T-helper 22 cell (primary cell): ENCODE measurements around the gene AHRR.
A peak's percentile ranks its signal among the peaks of the same experiment; 100 is the strongest.
"Not testable (repeated sequence)": the region's sequence is repeated elsewhere in the genome, so short reads cannot be mapped to it uniquely, and the experiment has no call there.

Experiments
- DNase-seq: peaks from one replicate; pipeline ENCODE4 v3.0.0-alpha.2; 2020; ENCODE audit warnings: low read depth

Gene AHRR

DNA sequence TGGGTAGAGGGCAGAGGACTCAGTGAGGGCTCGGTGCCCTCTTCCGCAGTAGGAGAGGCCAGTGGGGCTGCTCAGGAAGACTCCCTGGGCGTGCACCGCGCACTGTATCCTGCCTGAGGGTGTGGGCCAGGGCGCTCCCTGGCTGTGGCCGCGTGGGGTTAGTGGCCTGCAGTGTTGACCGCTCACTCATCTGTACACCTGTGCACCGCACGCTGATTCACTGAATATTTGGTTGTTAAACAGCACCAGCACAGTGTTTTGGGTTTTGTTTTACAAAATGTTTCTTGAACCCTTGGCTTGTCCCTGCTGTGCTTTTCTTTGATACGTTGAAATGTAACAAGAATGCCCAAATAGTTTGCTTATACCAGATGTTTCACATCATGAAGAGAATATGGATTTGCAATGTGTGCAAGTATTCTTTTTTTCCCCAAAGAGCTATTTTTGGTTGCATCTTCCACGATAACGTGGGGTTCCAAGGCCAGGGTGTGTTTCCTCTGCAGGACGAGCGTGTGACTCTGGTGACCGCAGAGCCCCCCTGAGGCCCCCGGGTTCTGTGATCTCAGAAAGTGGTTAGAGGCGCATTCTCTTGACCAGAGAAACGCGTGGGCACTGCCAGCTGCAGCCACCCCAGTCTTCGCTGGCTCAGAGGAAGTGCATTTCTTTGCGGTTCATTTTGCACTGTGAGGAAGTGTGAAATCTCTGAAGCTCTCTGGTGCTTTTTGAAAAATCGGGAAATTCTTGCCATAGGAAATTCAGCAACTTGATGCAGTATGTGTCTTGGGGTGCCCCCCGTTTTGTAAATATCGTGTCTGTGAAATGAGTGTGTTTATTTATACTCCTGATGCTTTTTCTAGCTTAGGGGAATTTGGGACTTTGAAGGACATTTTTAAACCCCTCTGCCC lies 46.9 kb downstream of the AHRR start:
- DNase-seq: no peak

DNA sequence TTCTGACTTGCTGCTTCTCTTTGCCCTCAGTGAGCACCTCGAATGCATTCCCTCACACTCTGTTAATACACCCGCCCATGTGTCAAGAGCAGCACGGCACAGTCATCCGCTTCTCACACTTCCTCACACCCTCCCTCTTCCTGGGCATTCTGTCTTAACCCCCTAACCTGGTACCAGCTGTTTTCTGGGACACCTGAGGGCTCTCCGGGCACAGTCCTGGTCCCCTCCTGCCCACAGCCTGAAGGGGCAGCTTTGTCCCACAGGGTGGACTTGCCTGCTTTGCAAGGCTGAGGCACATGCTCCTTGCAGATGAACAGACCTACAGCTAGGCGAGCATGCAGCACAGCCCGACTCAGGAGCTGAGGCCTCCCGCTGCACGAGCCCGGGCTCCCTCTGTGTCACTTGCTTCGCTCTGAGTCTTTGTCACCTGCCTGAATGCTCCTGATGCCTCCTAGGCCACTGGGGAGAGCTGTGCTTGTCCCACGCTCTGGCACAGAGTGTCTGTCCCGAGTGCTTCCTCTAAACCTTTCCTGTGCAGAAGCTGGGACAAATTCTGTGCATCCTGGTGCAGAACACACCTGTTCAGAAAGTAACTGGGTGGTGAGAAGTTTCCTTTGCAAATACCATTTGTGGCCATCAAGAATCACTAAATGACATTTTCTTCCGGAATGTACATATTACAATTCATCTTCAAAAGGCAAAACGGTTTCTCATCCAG lies 47.8 kb downstream of the AHRR start:
- DNase-seq: no peak

DNA sequence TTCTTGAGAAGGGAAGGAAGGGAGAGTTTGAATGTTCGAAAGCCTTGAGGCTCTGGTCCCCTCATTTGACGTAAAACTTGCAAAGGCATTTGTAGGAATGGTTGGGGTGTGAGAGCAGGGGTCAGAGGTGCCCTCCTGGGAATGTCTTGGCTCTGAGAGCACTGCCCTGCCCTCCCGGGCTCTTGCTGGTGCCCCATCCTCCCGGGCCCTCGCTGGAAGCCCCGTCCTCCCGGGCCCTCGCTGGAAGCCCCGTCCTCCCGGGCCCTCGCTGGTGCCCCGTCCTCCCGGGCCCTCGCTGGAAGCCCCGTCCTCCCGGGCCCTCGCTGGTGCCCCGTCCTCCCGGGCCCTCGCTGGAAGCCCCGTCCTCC lies 48.3 kb downstream of the AHRR start:
- DNase-seq: not testable (repeated sequence)

DNA sequence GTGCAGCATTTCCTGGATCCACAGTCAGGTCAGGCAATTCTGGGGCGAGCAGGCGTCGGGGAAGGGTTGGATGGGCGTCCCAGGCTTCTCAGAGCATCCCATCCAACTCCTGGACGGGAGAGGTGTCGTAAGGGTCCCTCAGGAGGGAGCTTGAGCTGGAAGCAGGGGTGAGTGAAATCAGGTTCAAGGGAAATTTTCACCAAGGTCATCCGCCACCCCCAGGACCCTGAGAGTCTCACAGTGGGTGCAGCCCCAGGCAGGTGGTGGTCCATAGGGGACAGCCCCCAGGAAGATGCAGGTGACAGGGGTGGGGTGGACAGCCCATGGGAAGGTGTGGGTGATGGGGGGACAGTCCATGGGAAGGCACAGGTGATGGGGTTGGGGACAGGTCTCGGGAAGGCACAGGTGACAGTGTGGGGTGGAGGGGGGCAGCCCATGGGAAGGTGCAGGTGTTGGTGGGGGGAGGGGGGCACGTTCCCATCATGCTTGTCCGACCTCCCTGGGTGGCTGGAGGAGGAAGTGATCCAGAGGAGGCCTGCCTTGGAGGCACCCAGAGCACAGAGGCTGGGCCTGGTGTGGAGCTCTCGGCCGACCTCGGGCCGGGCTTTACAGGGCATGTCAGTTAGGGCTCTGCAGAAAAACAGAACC lies 48.9 kb downstream of the AHRR start:
- DNase-seq: no peak

DNA sequence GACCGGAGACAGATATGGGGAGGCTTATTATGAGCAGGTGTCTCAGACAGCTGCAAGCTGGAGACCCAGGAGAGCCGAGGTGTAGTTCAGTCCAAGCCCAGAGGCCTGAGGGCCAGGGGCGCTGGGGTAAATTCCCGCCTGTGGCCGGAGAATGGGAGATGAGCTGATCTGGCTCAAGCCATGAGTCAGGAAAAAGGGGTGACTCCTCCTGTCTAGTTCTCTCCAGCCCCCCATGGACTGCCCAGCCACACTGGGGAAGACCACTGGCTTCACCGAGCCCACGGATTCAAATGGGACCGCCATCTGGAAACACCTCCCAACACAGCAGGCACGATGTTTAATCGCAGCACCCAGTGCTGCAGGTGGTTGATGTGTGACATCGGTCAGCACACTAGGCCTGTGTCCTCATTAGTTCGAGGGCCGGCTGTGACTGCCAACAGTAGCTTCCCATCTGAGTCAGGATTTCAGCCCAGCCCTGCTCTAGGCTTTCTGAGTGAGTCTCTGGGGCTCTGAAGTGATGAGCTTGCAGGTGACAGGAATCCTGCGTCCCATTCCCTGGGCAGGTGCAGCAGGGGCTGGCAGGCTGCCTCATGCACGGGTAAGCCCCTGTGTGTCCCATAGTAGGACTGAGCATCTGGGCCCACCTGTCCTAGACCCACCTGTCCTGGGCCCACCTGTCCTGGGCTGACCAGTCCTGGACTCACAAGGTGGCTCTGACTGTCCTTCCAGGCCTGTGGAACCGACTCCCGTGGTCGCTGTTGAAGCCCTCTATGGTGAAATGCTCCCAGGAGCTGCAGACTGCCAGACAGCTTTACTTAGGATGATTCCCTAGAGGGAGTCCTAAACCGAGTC lies 49.7 kb downstream of the AHRR start:
- no peak for DNase-seq

DNA sequence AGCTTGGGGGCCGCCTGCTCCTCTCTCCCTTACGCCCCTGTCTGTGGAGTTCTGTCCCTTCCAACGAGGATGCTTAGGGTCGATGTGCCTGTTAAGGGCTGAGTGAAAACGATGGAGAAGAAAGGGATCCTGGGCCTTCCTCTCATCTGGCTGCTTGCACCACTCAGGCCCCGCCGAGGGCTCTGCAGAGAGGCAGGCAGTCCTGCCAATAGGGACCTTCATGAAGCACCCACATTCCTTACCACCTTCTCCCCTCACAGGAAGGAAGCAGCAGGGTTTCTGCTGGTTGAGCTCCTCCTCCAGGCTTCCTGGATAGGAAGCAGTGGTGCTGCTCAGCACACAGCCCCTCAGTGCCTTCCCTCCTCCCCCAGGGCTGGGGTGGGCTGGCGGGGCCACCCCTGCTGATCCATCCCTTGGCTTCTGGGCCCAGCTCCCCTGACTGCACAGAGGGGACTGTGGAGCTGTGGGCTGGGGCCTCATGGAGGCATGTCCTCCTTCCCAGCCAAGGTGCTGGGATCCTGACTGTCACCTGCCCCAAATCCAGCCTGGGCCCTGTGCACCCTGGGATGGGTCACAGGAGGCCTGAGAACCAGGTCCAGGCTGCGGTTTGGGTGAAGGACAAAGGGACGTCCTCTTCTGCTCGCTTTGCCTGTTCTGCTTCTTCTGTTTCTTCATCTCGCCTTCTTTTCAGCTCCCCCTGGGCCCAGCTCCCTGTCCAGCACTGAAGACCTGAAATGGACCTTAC lies 50.5 kb downstream of the AHRR start:
- DNase-seq: no peak

DNA sequence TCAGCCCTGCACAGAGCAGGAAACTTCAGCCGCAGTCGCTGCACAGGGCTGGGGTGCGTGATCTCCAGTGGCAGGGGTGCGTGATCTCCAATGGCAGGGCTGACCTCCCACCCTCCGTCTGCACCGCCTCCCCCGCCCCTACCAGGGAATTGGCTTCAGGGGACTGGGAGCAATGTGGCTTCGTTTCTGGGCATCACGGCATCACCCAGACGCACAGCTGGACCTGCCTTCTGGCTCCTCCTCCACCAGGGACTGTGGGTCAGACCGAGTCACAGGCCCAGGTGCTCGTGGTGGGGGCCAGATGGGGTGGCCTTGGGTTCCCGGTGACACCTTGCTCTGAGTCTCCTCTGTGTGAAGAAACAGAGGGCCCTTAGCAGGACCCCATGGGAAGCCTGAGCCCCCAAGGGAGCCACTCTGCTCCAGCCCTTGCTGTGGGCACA lies 51.1 kb downstream of the AHRR start:
- no peak for DNase-seq

DNA sequence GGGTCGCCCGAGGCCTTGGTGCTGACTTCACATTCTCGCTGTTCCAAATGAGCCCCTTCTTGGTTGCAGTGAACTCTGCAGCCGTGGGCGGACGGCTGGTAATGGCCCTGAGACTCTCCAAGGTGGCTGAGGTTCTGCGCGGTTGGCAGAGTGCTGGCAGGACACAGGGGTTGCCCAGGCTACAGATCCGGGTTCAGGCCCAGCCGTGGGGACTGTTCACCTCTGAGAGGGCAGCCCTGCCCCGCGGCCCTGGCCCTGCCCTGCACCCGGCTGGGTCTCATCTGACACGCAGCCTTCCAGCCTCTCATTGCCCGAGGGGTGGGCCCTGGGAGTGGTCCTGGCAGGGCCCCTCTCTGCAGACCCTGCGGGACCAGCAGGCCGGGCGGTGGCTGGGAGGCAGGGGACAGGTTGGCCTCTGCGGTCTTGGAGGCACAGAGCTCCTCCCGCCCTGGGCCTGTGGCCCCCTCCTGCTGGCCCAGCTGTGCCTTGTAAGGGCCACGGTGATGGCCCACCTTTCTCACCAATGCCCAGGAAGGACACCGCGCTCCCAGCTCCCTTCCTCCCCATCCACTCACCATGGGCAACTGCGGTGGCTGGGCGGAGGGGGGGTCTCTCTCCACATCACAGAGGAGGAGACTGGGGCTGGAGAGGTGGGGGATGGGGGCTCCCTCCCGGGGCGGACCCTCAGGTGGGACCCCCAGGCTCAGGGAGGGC lies 51.6 kb downstream of the AHRR start:
- DNase-seq: no peak

DNA sequence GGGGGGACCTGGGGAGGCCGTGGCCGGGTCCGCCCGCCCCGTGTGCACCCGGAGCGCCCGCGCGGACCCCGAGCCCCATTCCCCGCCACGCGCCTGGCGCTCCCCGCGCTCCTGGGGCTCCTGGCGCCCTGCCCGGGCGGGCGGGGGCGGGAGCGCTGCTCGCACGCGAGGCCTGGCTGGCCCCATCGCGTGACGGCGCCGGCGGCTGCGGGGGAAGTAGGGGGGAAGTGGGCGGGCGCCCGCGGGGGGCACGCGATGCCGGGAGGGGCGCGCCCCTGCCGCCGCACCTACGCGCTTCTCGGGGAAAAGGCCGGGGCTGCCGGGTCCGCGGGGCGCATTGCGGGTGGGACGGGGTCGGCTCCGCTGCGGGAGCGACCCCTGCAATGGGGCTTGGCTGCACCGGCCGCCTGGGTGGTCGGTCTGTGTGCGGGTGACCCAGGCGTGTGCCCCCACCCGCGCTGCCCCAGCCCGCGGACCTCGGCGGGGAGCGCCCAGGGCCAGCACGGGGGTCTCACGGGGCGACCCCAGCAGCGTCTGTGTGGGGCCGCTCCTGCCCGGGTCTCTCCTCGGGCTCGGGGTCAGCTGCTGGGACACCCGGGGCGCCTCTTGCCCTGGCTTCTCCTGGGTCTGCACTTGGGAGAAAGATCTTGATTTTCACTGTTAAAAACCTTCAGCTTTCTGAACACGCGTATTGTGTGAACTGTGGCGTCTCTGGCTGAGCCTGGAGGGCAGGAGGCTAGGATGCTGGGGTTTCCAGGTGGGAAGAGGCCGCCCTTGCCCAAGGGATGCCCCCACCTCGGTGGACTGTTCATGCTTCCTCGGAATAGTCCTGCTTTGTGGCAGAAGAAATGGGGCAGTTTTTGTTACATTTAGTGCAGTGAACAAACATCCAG lies 52.4 kb downstream of the AHRR start:
- peak; percentile 43 for DNase-seq

DNA sequence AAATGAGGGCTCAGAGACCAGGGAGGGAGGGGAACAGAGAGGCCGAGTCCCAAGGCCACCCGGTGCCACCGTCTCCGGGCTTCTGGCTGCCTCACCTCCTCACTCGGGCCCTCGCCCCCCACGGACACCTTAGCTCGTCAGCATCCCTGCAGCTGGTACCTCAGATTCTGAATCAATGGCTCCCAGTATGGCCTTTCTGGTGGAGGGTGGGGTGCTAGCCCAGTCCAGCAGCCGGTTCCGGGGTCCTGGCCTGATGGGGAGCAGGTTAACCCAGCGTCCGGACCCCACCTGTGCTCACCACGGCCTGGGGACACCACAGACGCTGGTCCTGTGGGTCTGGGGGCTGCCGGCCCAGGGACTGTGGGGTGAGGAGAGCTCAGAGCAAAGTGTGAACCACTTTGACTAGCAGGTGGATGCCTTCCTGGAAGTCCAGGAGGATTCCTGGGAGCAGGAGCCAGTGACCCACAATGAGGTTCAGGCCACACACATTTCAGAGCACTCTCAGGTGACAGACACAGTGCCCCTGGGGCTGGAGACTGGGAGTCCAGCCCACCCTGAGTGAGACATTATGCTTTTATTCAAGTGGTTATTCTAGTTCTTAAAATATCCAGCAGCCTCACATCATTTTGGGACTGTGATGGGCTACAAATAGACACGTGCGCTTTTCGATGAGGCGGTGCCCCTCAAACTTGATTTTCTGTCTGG lies 53.3 kb downstream of the AHRR start:
- no peak for DNase-seq

DNA sequence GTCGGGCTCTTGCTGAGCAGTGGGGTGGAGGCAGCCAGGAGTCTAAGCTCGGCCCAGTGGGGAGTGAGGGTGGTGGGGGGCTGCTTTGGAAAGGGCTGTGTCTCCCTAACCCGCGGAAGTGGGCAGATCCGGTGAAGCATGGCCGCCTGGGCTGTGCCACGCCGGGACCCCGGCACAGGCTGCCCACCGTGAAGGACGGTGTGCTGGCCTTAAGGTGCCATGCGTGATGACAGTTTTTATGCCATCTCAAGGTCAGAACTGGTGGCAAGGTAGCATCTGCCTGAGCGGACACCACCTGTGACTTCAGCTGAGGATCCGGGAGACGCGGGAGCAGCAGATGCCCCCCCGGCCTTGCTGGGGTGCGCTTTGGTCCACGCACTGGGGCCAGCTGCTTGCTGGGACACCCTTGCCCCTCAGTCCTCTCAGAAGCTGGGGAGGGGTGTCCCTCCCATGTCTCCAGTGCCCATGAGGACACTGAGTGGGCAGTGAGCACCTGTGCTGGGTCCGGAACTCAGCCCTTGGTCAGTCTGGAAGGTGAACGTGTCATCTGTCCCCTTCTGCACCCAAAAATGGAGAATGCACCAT lies 53.9 kb downstream of the AHRR start:
- no peak for DNase-seq

DNA sequence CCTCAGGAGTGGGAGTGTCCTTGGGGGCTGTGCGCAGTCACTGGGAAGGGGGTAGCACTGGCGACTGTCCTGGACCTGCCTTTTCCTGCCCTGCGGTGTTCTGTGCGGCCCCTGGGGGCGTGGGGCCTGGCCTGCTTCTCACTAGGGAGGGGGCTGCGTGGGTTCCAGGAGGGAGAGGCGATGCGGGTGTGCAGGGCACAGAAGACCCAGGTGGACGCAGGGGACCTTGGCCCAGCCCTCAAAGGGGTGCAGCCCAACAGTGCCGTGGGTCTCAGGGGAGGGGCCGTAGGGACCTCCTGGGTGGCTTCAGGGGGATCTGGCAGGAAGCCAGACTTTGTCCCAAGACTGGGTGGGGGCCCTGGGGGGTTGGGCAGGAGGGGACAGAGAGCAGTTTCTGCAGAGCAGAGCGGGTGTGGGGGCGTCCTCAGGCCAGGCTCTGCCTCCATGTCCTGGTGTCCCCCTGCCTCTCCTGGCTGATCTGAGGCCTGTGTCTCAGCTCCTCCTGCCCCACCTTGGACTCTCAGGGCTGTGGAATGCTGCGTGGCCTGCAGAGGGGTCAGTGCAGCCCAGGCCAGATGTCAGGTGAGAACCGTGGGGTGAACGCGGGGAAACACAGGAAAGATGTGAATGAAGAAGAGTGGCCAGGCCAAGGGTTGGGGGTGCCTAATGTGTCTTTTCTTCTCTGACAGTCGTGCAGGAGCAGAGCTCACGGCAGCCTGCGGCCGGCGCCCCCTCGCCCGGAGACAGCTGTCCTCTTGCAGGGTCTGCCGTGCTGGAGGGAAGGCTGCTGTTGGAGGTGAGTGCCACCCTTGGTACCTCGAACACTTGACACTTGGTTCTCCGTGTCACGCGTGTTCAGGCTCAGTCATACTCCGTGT lies 54.6 kb downstream of the AHRR start:
- no peak for DNase-seq

DNA sequence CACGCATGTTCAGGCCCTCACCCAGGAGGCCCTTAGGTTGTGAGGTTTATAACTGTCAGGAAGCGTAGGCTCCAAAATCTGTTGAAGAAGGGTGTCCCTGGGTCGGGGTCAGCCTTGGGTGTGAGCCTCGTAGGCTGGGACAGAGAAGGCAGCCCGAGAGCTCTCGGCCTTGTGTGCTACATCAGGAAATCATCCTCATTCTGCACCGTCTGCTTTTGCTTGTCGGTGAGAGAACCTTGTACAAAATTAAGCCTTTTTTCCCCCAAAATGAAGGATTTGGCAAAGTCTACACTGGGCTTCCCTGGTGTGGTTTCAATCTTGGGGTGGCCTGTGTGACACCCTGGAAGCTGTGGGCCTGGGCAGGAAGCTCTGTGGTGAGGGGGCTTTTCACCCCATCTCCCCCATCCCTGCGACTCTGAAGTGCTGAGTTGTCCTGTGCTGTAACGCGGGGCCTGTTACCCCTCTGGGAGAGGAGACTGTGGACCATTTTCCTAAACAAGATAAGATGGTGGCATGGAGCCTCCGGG lies 55.3 kb downstream of the AHRR start:
- DNase-seq: no peak

DNA sequence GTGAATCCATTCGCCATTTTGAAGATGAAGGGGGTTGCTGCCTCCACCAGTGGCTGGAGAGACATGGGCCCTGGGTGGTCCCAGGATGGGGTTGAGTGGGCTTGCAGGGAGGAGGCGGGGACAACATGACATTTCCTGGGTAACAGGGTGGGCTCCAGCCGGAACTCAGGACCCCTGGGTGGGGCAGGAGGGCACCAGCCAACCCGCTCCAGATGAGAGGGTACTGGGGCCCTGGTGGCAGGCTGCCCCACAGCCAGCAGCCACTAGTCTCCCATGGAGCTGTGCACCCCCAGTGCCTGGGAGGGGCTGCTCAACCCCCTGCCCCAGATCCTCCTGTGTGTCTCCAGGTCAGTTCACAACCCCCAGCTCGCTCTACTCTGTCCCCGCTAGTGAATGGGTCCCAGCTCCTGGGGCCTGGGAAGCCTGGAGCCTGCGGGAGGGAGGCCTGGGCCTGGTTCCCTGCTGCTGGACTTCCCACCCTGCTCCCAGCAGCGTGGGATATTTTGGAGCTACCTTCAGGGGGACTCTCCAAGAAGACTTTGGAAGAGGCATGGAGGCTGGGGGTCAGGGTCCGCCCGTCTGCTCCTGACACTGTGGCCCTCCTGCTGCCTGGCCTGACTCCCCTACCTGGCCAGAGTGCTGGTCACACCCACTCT lies 55.9 kb downstream of the AHRR start:
- DNase-seq: no peak

DNA sequence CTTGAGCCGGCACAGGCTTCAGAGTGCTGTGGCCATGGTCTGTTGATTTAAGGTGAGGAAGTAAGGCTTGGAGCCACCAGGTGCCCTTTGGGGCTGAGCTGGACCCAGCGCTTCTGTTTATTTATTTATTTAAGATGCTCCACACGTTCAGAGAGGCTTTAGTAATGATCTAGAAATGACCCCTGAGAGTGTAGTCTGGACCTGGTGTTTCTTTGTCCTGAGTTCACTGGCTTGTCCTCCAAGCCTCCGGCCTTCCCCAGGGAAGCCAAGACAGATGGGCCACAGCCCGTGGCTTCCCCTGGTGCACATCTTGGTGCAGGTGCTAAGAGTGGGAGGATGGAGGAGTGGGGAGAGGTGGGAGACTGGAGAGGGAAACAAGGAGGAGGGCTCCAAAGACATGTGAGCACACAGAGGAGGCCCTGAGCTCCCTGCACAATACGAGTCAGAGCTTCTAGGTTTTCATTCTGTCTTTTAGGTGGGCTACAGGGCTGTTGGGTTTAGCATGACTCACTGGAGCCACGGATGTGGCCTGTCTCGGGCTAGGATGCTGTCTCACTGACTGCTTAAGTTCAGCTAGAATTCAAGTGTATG lies 56.9 kb downstream of the AHRR start:
- no peak for DNase-seq
